ENCODE data around the gene ANKRD37. TPM values are rescaled to one million over a fixed set of nuclear protein-coding genes. Genes with fewer than 3 reads are reported as not detected.

ANKRD37 gene
- total RNA-seq, 4 donors from 2014 or later, result 5.9 to 15.4 (median 9.3) TPM

GRCh38 chr4:185425647-185426352, 29.2 kb downstream of the ANKRD37 start, which contains the start of gene UFSP2:
UFSP2 (minus strand) TSS chr4:185425964; CDS start chr4:185425868, 96 bp downstream.
- in situ Hi-C loops (cut with MboI; ENCODE audit: low sequenced_read_pairs in 4 of 4) (no loop called here), intact Hi-C loops (cut with DNase I; ENCODE audit: low total_unique reads) (loop anchor here (1.0 kb wide), 3 partner anchors 29 to 169 kb away; partner anchors contain the start of gene ANKRD37)
- Histone ChIP-seq H3K4me1 (peaks cover 18 to 28% of the 10 kb centered on the region in 2 donors), H3K27me3 (no peaks in the 10 kb centered on the region), H3K9me3 (no peaks in the 10 kb centered on the region), H3K27ac (peak within 1 kb of the TSS; percentile 89 to 99 (median 94)), H3K36me3 (peaks cover 0 to 5% of the 10 kb centered on the region in 2 donors), H3K4me3 (peak within 1 kb of the TSS; percentile 65 to 95 (median 85))
- TF ChIP-seq POLR2A (IDR thresholded peaks at IDR 0.05) (peak; percentile 80 to 85), CTCF (IDR thresholded peaks at IDR 0.05 in 4 of 5, conservative IDR thresholded peaks at IDR 0.05 in 1 of 5) (peak in 1 of 5 experiments; percentile 16)
- DNase-seq (peak; percentile 72 to 84), ATAC-seq (peak; percentile 95 to 96)

DNA sequence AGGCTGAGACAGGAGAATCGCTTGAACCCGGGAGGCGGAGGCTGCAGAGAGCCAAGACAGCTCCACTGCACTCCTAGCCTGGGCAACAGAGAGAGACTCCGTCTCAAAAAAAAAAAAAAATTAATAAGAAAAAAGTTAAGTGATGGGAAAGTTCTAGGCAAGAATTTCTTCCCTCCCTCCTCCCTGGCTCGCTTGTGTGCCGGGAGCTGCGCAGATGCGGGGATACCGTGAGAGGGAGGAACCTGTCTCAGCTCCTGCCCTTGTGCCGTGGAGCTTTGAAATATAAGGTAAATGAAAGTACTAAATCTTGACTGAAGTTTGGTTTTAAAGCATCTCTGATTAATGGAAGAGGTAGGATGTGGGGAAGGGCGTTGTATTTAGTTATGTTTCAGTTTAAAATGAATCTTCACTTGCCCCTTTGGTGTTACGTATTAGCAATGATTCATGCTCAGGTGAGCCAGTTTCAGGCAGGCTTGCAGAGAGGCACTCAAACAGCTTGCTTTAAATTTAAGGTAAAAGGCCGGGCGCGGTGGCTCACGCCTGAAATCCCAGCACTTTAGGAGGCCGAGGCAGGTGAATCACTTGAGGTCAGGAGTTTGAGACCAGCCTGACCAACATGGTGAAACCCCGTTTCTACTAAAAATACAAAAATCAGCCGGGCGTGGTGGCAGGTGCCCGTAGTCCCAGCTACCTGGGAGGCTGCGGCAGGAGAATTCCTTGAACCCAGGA, 30.5 kb downstream of the ANKRD37 start:
- H3K27ac ChIP-seq, result no peak overlapping the region
- H3K27me3 ChIP-seq, result no peaks in the 10 kb centered on the region
- in situ Hi-C loops (cut with MboI; ENCODE audit: low sequenced_read_pairs in 4 of 4), result no loop called here
- TF ChIP-seq CTCF (IDR thresholded peaks at IDR 0.05 in 4 of 5, conservative IDR thresholded peaks at IDR 0.05 in 1 of 5) (no peak), POLR2A (IDR thresholded peaks at IDR 0.05) (no peak)
- DNase-seq (no peak), ATAC-seq (no peak)
- H3K4me1 ChIP-seq, result peaks cover 18 to 21% of the 10 kb centered on the region in 2 donors
- H3K36me3 ChIP-seq, result peaks cover 0 to 2% of the 10 kb centered on the region in 2 donors
- no peak overlapping the region for H3K4me3 ChIP-seq
- intact Hi-C loops (cut with DNase I; ENCODE audit: low total_unique reads), result loop anchor here (1.0 kb wide), 1 partner anchor 167 kb away; no protein-coding TSS in a partner anchor
- no peaks in the 10 kb centered on the region for H3K9me3 ChIP-seq

GRCh38 chr4:185429660-185430059, 33.0 kb downstream of the ANKRD37 start:
- DNase-seq (no peak), ATAC-seq (no peak)
- no peak for TF ChIP-seq CTCF (IDR thresholded peaks at IDR 0.05 in 4 of 5, conservative IDR thresholded peaks at IDR 0.05 in 1 of 5)
- no peak for TF ChIP-seq POLR2A (IDR thresholded peaks at IDR 0.05)
- peaks cover 3 to 5% of the 10 kb centered on the region in 2 donors for H3K4me1 ChIP-seq
- in situ Hi-C loops (cut with MboI; ENCODE audit: low sequenced_read_pairs in 4 of 4) (no loop called here), intact Hi-C loops (cut with DNase I; ENCODE audit: low total_unique reads) (no loop called here)
- H3K36me3 ChIP-seq, result no peaks in the 10 kb centered on the region
- H3K9me3 ChIP-seq, result no peaks in the 10 kb centered on the region
- no peak overlapping the region for H3K27ac ChIP-seq
- no peaks in the 10 kb centered on the region for H3K27me3 ChIP-seq
- no peak overlapping the region for H3K4me3 ChIP-seq

DNA sequence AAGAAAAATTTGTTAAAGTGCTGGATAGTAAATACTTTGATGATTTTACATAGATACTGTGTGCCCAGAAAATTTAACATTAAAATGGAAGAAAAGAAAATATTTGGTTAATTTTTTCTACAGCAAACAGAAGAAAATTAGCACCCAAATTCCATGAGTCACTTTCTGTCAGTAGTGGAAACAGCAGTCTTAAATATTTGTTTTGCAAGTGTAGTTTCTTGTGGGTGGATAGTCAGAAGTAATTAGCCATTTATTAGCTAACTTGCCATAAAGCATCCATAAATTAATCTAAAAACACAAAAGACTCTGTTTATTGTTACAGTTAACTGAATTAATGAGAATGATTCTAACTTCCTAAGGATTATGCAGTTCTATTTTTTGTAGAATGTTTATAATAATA, 38.8 kb downstream of the ANKRD37 start:
- intact Hi-C loops (cut with DNase I; ENCODE audit: low total_unique reads) (no loop called here), in situ Hi-C loops (cut with MboI; ENCODE audit: low sequenced_read_pairs in 4 of 4) (no loop called here)
- Histone ChIP-seq H3K27me3 (no peaks in the 10 kb centered on the region), H3K36me3 (no peaks in the 10 kb centered on the region), H3K4me3 (no peak overlapping the region), H3K4me1 (no peaks in the 10 kb centered on the region), H3K9me3 (no peaks in the 10 kb centered on the region), H3K27ac (no peak overlapping the region)
- DNase-seq (no peak), ATAC-seq (no peak)
- no peak for TF ChIP-seq CTCF (IDR thresholded peaks at IDR 0.05 in 4 of 5, conservative IDR thresholded peaks at IDR 0.05 in 1 of 5)
- TF ChIP-seq POLR2A (IDR thresholded peaks at IDR 0.05), result no peak

Data from gastrocnemius medialis (tissue), 4 donors.